Neural progenitor cell (in vitro differentiated cells): ENCODE data around the gene MON1B.

Experiments
- CTCF ChIP-seq: fragments of 200-600 bp; sonication (generic); IDR thresholded peaks from 2 replicates; pipeline ENCODE4 v1.5.1; 2017; ENCODE audit warnings: antibody characterized with exemption, mild to moderate bottlenecking
- EZH2phosphoT487 ChIP-seq: fragments of 200-600 bp; sonication (generic); IDR thresholded peaks from 2 replicates; pipeline ENCODE4 v1.6.1; 2017; ENCODE audit warnings: antibody characterized with exemption

DNA sequence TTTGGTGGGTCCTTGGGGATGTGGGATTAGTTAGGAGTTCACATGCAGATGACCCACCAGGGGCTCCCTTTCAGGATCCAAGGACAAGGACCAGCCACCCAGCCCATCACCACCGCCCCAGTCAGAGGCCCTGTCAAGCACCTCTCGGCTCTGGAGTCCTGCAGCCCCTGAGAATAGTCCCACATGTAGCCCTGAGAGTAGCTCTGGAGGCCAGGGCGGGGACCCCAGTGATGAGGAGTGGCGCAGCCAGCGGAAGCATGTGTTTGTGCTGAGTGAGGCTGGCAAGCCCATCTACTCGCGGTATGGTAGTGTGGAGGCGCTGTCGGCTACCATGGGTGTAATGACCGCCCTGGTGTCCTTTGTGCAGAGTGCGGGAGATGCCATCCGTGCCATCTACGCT is 2.4 kb downstream of the MON1B start:
- TF ChIP-seq CTCF (no peak), EZH2phosphoT487 (no peak)
